Breast epithelium (tissue), 4 donors: Measurements from ENCODE around the gene CORO1C. TPM values are rescaled to one million over a fixed set of nuclear protein-coding genes. Genes with fewer than 3 reads are reported as not detected.

ENCODE experiments used
- DNase-seq, 2 donors: peaks; one replicate each; pipeline ENCODE4 v3.0.0-alpha.2; 2019; ENCODE audit warnings: low spot score in 2 of 2
- H3K27ac ChIP-seq, 2 donors: fragments of 200-600 bp; sonication (generic) in 1 of 2; one replicate each; pipeline ENCODE4 v1.5.1; 2016 to 2019; ENCODE audit warnings: mild to moderate bottlenecking in 1 of 2
- H3K27me3 ChIP-seq, 2 donors: fragments of 200-600 bp; sonication (generic) in 1 of 2; one replicate each; pipeline versions ENCODE4 v1.5.1 to v1.6.0; 2017 to 2019; ENCODE audit warnings: control low read depth in 1 of 2, mild to moderate bottlenecking in 1 of 2
- H3K36me3 ChIP-seq: fragments of 200-600 bp; one replicate; pipeline ENCODE4 v1.5.1; 2019
- H3K4me1 ChIP-seq, 2 donors: fragments of 200-600 bp; sonication (generic); one replicate each; pipeline ENCODE4 v1.5.1; 2016 to 2019; ENCODE audit warnings: control low read depth in 1 of 2
- H3K4me3 ChIP-seq, 3 donors: fragments of 200-600 bp; sonication (generic); 1 replicate in 2 of 3; 2 replicates in 1 of 3; pipeline ENCODE4 v1.5.1; 2016 to 2019; ENCODE audit warnings: mild to moderate bottlenecking in 3 of 3, moderate library complexity in 2 of 3
- H3K9me3 ChIP-seq, 2 donors: fragments of 200-600 bp; sonication (generic) in 1 of 2; one replicate each; pipeline ENCODE4 v1.5.1; 2016 to 2019; ENCODE audit warnings: control low read depth in 1 of 2
- POLR2A ChIP-seq: fragments of 450-650 bp; IDR thresholded peaks from one replicate; pipeline ENCODE4 v1.6.1; 2016; ENCODE audit warnings: antibody characterized with exemption, mild to moderate bottlenecking, moderate library complexity
- POLR2AphosphoS5 ChIP-seq, 3 donors: sonication (generic); formaldehyde crosslinking; IDR thresholded peaks; one replicate each; pipeline ENCODE4 v1.6.1; 2017; ENCODE audit warnings: antibody characterized with exemption in 3 of 3
- intact Hi-C: fragments of 100-400 bp; cut with DNase I; formaldehyde crosslinking; loops from one replicate; pipeline ENCODE4 v1.15.1; 2023; ENCODE audit warnings: low total_unique reads
- total RNA-seq, 3 donors: library from RNA; depleted of rRNA; stranded (reverse); fragments of >200 nt; gene quantifications; one replicate each; pipeline ENCODE4 v1.1.0, GENCODE V29; 2016
- TF ChIP-seq, protein P1 (sequence below), 3 donors: fragments of 450-650 bp; IDR thresholded peaks; one replicate each; pipeline ENCODE4 v1.5.1; 2016 to 2017; ENCODE audit warnings: antibody characterized with exemption in 3 of 3, mild to moderate bottlenecking in 3 of 3, moderate library complexity in 3 of 3

CORO1C gene
- total RNA-seq, 3 donors from 2014 or later: 121 to 155 (median 149) TPM

DNA sequence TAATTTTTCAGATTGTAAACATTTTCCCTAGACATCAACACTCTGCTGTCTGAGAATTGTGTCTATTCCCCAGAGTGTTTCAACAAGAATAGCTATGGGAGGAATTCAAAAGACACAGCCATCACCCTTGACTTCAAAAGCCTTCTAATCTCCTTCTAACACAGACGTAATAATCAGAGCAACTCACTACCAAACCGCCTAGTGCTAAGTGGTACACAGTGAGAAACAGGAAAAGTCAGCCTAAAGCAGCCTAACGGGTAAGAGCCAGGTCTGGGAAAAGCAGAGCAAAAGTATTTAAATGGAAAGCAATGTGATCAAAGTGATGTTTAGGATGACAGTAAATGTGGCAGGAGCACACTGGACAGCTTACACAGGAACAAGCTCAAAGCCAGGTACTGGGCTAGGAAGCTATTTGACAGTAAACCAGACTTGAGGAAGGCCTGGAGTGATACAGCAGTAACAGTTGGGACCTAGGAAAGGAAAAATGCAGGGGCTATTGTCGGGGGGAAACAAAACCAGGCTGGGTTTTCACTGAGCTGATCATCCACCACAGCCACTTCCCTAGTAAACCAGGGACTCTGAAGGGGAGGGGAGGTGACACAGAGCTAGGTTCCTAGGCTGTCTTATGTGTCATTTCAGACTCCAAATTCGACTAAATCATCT, 29.4 kb downstream of the CORO1C start:
- H3K4me3 ChIP-seq: peak overlapping the region in 1 of 3 donors; percentile 24
- intact Hi-C loops: no loop called here
- TF ChIP-seq POLR2AphosphoS5 (IDR thresholded peaks at IDR 0.05) (no peak), POLR2A (no peak)
- TF ChIP-seq, protein P1, sequence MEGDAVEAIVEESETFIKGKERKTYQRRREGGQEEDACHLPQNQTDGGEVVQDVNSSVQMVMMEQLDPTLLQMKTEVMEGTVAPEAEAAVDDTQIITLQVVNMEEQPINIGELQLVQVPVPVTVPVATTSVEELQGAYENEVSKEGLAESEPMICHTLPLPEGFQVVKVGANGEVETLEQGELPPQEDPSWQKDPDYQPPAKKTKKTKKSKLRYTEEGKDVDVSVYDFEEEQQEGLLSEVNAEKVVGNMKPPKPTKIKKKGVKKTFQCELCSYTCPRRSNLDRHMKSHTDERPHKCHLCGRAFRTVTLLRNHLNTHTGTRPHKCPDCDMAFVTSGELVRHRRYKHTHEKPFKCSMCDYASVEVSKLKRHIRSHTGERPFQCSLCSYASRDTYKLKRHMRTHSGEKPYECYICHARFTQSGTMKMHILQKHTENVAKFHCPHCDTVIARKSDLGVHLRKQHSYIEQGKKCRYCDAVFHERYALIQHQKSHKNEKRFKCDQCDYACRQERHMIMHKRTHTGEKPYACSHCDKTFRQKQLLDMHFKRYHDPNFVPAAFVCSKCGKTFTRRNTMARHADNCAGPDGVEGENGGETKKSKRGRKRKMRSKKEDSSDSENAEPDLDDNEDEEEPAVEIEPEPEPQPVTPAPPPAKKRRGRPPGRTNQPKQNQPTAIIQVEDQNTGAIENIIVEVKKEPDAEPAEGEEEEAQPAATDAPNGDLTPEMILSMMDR (IDR thresholded peaks at IDR 0.05): no peak
- H3K27ac ChIP-seq: peak overlapping the region; percentile 27 to 71
- DNase-seq: no peak
- H3K9me3 ChIP-seq: no peaks in the 10 kb centered on the region
- peaks cover 0 to 16% of the 10 kb centered on the region in 2 donors for H3K4me1 ChIP-seq
- no peaks in the 10 kb centered on the region for H3K27me3 ChIP-seq
- H3K36me3 ChIP-seq: no peaks in the 10 kb centered on the region

GRCh38 chr12:108700833-108701541, 30.3 kb downstream of the CORO1C start:
- Histone ChIP-seq H3K27ac (peak overlapping the region; percentile 27 to 71), H3K36me3 (no peaks in the 10 kb centered on the region), H3K27me3 (no peaks in the 10 kb centered on the region), H3K4me3 (no peak overlapping the region), H3K9me3 (no peaks in the 10 kb centered on the region), H3K4me1 (peaks cover 0 to 25% of the 10 kb centered on the region in 2 donors)
- TF ChIP-seq, protein P1 (IDR thresholded peaks at IDR 0.05): no peak
- TF ChIP-seq POLR2A (no peak), POLR2AphosphoS5 (IDR thresholded peaks at IDR 0.05) (no peak)
- intact Hi-C loops: no loop called here
- DNase-seq: peak in 1 of 2 donors; percentile 50

DNA sequence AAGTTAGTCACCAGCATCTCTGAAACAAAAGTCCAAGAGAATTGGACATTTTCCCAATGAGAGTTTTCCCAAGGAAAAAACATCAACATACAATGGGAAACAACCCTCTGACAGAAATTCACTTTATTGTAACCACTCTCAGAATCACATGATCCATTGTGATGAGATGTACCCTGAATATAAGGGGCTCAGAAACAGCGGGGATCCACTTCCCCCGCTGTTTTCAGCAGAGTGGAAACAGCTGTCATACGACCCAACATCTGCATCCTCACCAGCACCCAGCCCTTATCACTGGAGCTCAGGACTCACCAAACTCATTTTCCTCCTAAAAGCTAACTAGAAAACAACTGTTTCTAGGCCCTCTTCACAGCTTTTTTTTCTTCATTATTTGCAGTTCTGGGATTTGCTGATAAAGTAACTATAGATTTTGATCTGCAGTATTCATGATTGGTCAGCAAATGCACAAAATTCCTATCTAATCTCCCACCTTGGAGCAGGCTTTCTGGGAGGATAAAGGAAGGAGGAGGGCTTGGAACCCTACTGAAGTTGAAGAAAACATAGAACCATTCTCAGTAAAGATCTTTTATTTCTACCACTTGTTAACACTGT, 31.3 kb downstream of the CORO1C start:
- H3K36me3 ChIP-seq: no peaks in the 10 kb centered on the region
- no peaks in the 10 kb centered on the region for H3K9me3 ChIP-seq
- no peaks in the 10 kb centered on the region for H3K27me3 ChIP-seq
- intact Hi-C loops: no loop called here
- peaks cover 0 to 29% of the 10 kb centered on the region in 2 donors for H3K4me1 ChIP-seq
- TF ChIP-seq POLR2AphosphoS5 (IDR thresholded peaks at IDR 0.05): no peak
- TF ChIP-seq, protein P1 (IDR thresholded peaks at IDR 0.05): no peak
- H3K27ac ChIP-seq: peak overlapping the region; percentile 19 to 37
- H3K4me3 ChIP-seq: no peak overlapping the region
- DNase-seq: no peak

DNA sequence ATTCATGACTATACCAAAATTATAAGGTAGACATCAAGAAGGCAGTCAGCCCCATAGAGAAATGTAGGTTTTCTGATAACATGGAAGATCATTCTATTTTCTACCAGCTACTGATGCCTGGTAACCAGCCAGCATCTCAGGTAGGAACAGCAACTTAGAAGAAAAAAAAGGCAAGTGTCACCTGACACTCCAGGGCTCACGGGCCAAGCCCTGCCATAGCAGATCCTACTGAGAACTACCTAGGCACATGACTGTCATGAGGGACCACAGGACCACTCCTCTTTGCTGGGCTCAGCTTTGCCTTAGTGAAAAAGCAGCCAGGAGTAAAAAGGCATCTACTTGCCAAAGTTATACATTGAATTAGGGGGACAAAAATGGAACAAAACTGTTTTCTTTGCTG, 33.4 kb downstream of the CORO1C start:
- Histone ChIP-seq H3K27me3 (no peaks in the 10 kb centered on the region), H3K4me1 (peaks cover 0 to 34% of the 10 kb centered on the region in 2 donors), H3K9me3 (no peaks in the 10 kb centered on the region), H3K36me3 (no peaks in the 10 kb centered on the region), H3K27ac (peak overlapping the region; percentile 90 to 95), H3K4me3 (no peak overlapping the region)
- intact Hi-C loops: no loop called here
- DNase-seq: no peak
- TF ChIP-seq POLR2A (no peak), POLR2AphosphoS5 (IDR thresholded peaks at IDR 0.05) (no peak)
- TF ChIP-seq, protein P1 (IDR thresholded peaks at IDR 0.05): no peak

- H3K36me3 ChIP-seq: no peaks in the 10 kb centered on the region
- H3K27me3 ChIP-seq: no peaks in the 10 kb centered on the region
- H3K4me3 ChIP-seq: no peak overlapping the region
- intact Hi-C loops: no loop called here
- peak overlapping the region; percentile 90 to 95 for H3K27ac ChIP-seq
- DNase-seq: no peak
- no peaks in the 10 kb centered on the region for H3K9me3 ChIP-seq
- H3K4me1 ChIP-seq: peaks cover 4 to 31% of the 10 kb centered on the region in 2 donors
- no peak for TF ChIP-seq POLR2A
- no peak for TF ChIP-seq POLR2AphosphoS5 (IDR thresholded peaks at IDR 0.05)
- TF ChIP-seq, protein P1 (IDR thresholded peaks at IDR 0.05): no peak
Measured at GRCh38 chr12:108696996-108697290, 34.4 kb downstream of the CORO1C start.
